Suppressor macrophage (primary cell): Measurements from ENCODE around the gene INSYN2B.

ENCODE experiments used
- DNase-seq, 4 experiments: peaks; one replicate each; pipeline ENCODE4 v3.0.0-alpha.2; 2020 to 2022

INSYN2B gene

GRCh38 chr5:169923988-169924387, 56.3 kb downstream of the INSYN2B start:
- DNase-seq = no peak

- DNase-seq = no peak
These were observed 57.8 kb downstream of the INSYN2B start for GRCh38 chr5:169922474-169922873.

GRCh38 chr5:169921949-169922348, 58.3 kb downstream of the INSYN2B start:
- DNase-seq = no peak

DNA sequence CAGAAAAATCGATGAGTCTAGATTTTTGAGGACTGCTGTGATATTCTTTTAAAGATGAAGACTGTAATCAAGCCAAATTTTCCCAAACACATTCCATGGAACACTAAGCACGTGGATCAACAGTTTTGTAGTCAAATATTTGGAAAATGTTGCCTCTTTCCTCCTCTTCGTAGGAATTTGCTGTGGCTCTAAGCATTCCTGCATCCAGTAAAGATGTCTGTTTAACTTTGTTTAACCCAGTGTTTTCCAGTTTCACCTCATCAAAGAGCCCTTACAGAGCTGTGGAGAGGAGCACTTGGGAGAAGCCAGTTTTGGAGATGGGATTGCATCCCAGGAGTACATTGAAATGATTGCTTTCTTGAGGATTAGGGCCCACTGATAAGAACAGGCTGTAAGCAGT, 58.9 kb downstream of the INSYN2B start:
- no peak for DNase-seq

- DNase-seq = no peak
These were observed 59.8 kb downstream of the INSYN2B start for GRCh38 chr5:169920474-169920873.

DNA sequence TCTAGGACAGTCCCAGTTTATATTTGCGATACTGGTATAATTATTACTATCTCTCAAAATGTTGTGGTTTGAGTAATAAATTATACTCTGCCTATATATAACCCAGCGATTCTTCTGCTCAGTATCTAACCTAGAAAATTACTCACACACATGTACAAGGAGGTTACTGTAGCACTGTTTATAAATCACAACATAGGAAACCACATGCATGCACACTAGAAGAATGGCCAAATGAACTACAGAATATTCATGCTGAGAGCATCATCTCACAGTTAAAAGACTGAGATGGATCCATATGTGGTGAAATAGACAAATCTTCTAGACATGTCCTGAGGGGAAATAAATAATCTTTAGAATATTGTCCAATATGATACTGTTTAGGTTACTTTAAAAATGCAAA, 62.1 kb downstream of the INSYN2B start:
- DNase-seq = no peak

GRCh38 chr5:169917500-169917899, 62.8 kb downstream of the INSYN2B start:
- no peak for DNase-seq

GRCh38 chr5:169914766-169915165, 65.5 kb downstream of the INSYN2B start:
- DNase-seq = no peak

- DNase-seq = no peak
These were observed 66.8 kb downstream of the INSYN2B start for GRCh38 chr5:169913479-169913878.

DNA sequence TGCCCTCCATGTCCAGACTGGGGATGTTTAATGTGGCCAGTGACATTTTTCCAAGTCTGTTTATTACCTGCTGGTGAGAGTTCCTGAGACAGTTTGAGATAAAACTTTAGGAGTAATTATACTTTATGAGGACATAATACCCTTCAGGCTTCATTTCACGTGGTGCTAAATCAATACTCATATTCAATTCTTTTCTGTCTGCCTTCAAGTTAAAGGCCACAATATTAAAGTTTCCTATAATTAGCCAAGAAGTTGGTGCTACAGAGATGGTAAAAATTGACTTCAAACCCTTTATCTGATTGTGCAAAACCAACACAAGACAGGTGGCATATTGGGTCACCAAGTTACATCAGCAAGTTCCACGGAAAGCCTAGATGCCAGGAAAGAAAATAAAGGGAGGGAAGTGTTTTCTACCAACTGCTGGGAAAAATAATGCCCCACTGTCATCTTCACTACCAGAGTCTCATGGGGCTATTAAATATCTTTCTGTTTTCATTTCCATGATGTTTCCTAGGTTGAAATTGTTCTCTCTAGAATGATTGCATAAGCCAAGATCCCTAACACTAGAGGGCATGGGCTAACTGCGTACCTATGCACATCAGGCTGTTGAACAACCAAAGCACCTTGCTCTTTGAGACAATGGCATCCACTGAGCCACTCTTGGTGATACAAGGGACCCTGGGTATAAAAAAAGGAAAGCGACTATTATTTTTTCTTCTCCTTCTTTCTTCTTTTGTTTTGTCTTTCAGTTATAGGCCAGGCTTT, 68.7 kb downstream of the INSYN2B start:
- DNase-seq = no peak

GRCh38 chr5:169910393-169910792, 69.9 kb downstream of the INSYN2B start:
- DNase-seq = no peak

- no peak for DNase-seq
These were observed 70.3 kb downstream of the INSYN2B start for GRCh38 chr5:169909945-169910344.

DNA sequence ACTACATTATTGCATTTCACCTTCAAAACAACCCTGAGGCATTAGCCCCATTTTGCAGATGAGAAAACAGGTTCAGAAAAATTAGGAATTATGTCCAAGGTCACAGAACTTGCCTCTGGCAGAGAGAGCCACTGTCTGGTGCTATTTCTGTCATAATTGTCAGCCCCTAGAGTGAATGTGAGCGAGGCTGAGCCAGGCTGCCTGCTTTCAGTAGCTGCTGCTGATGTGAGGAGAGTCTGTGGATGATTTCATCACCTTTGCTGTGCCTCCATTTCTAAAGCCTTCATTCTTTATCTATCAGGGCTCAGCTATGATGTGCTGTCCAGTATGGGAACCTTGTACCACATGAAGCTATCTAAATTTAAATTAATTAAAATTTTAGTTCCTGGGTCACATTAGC, 71.4 kb downstream of the INSYN2B start:
- no peak for DNase-seq

DNA sequence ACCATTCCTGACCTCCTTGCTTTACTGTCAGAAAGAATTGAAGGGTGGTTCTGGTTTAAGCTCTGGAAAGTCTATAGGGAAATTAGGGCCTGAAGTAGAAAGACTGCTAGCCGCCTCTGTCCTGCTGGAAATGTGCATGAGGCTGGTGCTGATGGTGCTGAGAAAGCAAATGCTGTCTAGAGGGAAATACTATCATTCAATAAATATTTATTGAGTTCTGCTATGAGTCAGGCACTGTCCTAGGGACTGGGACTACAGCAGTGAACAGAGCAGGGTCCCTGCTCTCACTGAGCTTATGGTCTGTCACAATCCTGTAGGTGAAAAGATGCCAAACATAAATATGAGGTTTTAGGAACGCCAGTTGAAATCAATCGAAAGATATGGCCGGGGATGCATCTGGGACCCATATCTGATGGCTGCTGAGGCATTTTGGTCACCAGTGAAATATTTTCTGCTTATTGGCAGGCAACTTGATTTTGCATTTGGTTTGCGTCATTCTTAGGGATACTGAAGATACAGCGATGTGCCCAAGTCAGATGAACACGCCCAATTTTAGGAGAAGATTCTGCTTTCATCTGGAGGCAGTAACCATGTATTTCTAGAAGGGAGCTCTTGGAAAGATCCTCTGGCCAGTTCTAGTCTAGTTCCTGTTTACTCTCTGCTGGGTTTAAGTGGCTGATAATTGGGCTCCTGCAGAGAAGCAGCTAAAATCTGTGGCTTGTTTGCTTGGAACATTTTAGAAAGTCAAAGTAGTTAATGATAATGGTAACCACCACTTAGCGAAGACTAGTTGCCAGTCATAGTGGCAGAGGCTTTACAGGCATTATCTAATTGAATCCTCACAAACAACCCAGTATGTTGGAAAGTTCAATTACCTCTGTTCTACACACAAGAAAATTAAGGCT, 73.3 kb downstream of the INSYN2B start:
- no peak for DNase-seq

GRCh38 chr5:169905017-169905416, 75.3 kb downstream of the INSYN2B start:
- no peak for DNase-seq

GRCh38 chr5:169904508-169904907, 75.8 kb downstream of the INSYN2B start:
- DNase-seq = no peak

DNA sequence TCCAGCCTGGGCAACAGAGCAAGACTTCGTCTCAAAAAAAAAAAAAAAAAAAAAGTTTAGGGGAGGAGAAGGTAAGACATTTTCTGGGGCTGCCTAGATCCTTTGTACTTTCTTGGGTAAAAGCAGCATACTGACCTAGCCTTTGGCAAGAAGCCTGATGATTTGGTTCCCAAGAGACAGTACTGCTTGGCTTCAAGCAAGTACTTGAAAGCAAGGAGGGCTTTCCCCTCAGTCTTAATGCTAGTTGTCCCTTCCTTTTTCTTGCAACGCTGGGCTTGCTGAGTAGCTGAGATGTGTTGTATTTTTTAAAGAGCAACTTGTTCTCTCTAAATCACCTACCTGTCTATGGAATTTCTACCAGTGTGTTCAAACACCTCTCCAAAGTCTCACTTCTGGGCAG, 76.2 kb downstream of the INSYN2B start:
- no peak for DNase-seq

DNA sequence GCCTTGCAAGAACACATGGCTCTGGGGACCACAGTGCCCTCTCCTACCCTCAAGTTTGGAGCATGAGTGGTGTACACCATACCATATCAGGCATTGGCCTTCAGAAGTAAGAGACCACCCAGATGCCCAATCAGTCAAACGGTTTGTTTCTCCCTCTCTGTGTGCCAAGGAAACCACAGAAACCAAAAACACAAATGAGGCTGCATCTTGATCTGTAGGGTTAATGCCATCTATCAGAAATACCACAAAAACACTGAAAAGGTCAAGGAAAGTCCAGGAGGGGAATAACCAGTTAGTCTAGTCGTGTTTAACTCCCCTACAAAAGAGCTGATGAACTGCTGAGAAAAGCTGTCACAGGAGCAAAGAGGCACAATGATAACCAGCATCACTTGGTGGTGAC, 78.4 kb downstream of the INSYN2B start:
- DNase-seq = no peak

DNA sequence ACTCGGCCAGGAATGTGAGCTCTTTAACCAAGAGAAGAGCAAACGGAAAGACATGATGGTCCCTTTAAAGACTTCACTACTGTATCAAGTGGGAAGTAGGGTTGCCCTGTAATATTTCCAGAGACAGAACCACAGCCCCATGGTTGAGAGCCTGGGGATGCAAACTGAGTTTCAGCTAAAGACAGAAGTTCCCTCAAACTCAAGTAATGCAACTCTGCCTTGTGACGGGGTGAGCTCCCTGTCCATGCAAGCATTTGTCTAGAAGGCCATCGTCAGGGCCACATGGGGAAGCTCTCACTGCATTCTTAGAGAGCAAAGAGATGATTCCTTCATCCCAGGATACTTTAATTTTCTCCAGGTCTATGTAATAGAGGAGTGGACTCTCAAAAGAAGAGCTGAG, 82.8 kb downstream of the INSYN2B start:
- DNase-seq = peak; percentile 21 to 55 (median 46)

GRCh38 chr5:169895926-169896325, 84.4 kb downstream of the INSYN2B start:
- DNase-seq = no peak

DNA sequence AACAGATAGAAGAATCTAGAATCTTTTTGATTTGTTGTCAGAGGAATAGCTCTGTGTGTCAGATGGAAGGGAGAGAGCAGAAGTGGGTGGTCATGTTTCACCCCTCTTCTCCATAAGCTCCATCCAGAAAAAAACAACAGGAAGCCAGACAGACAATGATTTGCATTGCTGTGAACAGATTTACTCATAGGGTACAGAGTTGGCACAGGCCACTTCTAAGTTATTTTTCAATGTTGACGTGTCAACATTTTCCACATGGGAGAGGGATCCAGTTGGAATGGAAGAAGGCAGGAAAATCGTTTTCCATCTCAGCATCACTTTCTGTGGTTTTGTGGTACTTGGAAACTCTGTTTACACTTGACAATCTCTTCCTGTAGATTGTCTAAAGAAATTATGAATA, 86.7 kb downstream of the INSYN2B start:
- no peak for DNase-seq

- DNase-seq = no peak
These were observed 87.3 kb downstream of the INSYN2B start for GRCh38 chr5:169893010-169893409.

DNA sequence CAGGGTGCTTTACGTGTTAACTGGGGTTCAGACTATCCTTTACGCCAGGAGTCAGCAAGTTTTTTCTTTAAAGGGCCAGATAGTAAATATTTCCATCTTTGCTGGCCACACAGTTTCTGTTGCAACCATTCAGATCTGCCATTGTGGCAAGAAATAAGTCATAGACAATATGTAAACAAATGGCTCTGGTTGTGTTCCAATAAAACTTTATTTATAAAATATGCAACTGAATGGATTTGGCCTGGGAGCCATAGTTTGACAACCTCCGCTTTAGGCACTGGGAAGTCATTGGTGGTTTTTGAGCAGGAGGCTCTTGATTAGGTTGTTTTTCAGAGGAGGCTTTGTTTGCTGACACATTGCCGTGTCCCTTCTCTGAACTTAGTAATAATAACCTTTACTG, 90.7 kb downstream of the INSYN2B start:
- no peak for DNase-seq

DNA sequence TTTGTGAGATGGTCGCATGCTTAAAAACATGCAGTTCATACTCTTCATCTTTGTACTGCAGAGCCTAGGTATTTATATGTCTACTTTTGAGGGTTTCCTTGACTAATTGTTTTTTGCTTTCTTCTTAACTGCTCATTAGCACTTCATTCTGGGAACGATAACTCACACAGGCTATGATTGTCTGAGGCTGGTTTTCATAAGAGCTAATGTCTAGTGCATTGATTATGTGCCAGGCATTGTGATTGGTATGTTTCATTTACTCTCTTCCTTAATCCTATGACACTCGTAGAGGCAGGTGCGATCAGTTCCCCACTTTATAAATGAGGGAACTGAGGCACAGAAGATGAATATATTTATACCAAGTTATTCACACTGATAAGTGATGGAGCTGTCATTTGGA, 93.6 kb downstream of the INSYN2B start:
- no peak for DNase-seq
